Heart right ventricle (tissue), 16 donors: ENCODE results near the gene PTGER2. TPM values are rescaled to one million over a fixed set of nuclear protein-coding genes. Genes with fewer than 3 reads are reported as not detected.
A peak's percentile ranks its signal among the peaks of the same experiment; 100 is the strongest.

ENCODE experiments used
- ATAC-seq, 8 donors: fragments of 200-7000 bp; cut with Tn5 transposase; one replicate each; pipeline ENCODE4 v1.9.1; 2020; ENCODE audit warnings: mild to moderate bottlenecking in 8 of 8, moderate library complexity in 8 of 8, moderate number of reproducible peaks in 1 of 8
- DNase-seq, 2 donors: peaks; one replicate each; pipeline ENCODE4 v3.0.0-alpha.2; 2020
- H3K27ac ChIP-seq, 10 donors: fragments of 200-600 bp; sonication (generic) in 2 of 10; one replicate each; pipeline versions ENCODE4 v1.5.0 to v1.8.0; 2020 to 2022; ENCODE audit warnings: mild to moderate bottlenecking in 3 of 10
- H3K27me3 ChIP-seq, 7 donors: fragments of 200-600 bp; one replicate each; pipeline ENCODE4 v1.8.0; 2021 to 2022; ENCODE audit warnings: mild to moderate bottlenecking in 2 of 7
- H3K36me3 ChIP-seq, 9 donors: fragments of 200-600 bp; sonication (generic) in 1 of 9; one replicate each; pipeline versions ENCODE4 v1.5.0 to v1.8.0; 2020 to 2022; ENCODE audit warnings: mild to moderate bottlenecking in 2 of 9
- H3K4me1 ChIP-seq, 9 donors: fragments of 200-600 bp; sonication (generic) in 1 of 9; one replicate each; pipeline versions ENCODE4 v1.5.0 to v1.8.0; 2020 to 2022; ENCODE audit warnings: mild to moderate bottlenecking in 4 of 9
- H3K4me3 ChIP-seq, 10 donors: fragments of 200-600 bp; sonication (generic) in 2 of 10; one replicate each; pipeline versions ENCODE4 v1.5.0 to v1.8.0; 2020 to 2022; ENCODE audit warnings: mild to moderate bottlenecking in 7 of 10, moderate library complexity in 2 of 10
- H3K9me3 ChIP-seq, 11 donors: fragments of 200-600 bp in 10 of 11; sonication (generic) in 2 of 11; one replicate each; pipeline versions ENCODE4 v1.5.0 to v1.8.0; 2013 to 2022; ENCODE audit warnings: mild to moderate bottlenecking in 2 of 11, control low read depth in 1 of 11, moderate library complexity in 1 of 11
- CTCF ChIP-seq, 9 donors: fragments of 200-600 bp; sonication (generic) in 2 of 9; IDR thresholded peaks; one replicate each; pipeline versions ENCODE4 v1.5.0 to v1.8.0; 2021 to 2022; ENCODE audit warnings: antibody characterized with exemption in 9 of 9, mild to moderate bottlenecking in 5 of 9, moderate library complexity in 1 of 9
- WGBS, 2 donors: extraction: QIAGEN DNeasy Blood & Tissue Kit; methylation state at CpG; one replicate each; pipeline ENCODE4 v1.1.7; 2013; ENCODE audit warnings: inconsistent platforms in 1 of 2; 5-methylcytosine and 5-hydroxymethylcytosine counted together
- intact Hi-C, 10 donors: fragments of 100-400 bp; cut with DNase I; formaldehyde crosslinking; loops; one replicate each; pipeline versions ENCODE4 v1.11.1 to v1.14.2; 2022
- polyA plus RNA-seq, 2 donors: library from polyadenylated mRNA; stranded (reverse); fragments of 200-250 nt; gene quantifications; one replicate each; pipeline ENCODE4 v1.2.3, GENCODE V29; 2013
- total RNA-seq, 10 donors: library from RNA; stranded (reverse); fragmentation: NEBNext Ultra II Directional in 3 of 10; extraction: Animal tissue kit (Norgen Biotek cat#: 25700) in 3 of 10; gene quantifications; one replicate each; pipeline versions ENCODE4 v1.2.1 to v1.2.4, GENCODE V29; 2021 to 2023
- donor health status: Arrhythmogenic right ventricular cardiomyopathy.
- donor health status: ischemic (EF 13 %, LVEDD 7.1; RV severe dilation, severe dysfunction).
- donor health status: healthy with polysubstance abuse.
- donor health status: DM: no; HTN: yes; CAD: no.
- donor health status: DM: no; HTN: no; CAD: no.
- donor health status: ischemic (EF 25% LVEDD 6.9; RV normal size, moderate dysfunction).
- donor health status: ischemic (EF 25% LVEDD 5.7; RV mildly dilated, moderate dysfunction).
- donor health status: healthy.
- donor health status: DM: yes; HTN: yes; CAD: no.
- donor health status: Ischemic cardiomyopathy.
- donor health status: ischemic (EF 35%, LVEDD 5.7; RV mildly dilated, moderate dysfunction).
- donor health status: nonischemic (EF 11% LVEDD 7.7; RV severe dilation, severe dysfunction).
- donor health status: DM: yes; HTN: yes; CAD: no.
- donor health status: PGD.
- donor health status: ischemic (EF 29% LVEDD 5.4; RV normal size, mild dysfunction).
- donor health status: nonischemic (EF 23%, LVEDD 6.1; RV moderate dilation, normal function).

PTGER2 gene
- total and polyA plus RNA-seq, 12 donors, result 0.11 to 2.4 (median 0.34) TPM

- H3K27ac ChIP-seq, result no peak overlapping the region
- no peak overlapping the region for H3K4me3 ChIP-seq
- DNase-seq, result no peak
- peak in 1 of 8 donors; percentile 57 for ATAC-seq
- intact Hi-C loops, result no loop called here
- no peaks in the 10 kb centered on the region for H3K9me3 ChIP-seq
- H3K27me3 ChIP-seq, result peaks cover 0 to 5% (median 0%) of the 10 kb centered on the region in 7 donors
- TF ChIP-seq CTCF (IDR thresholded peaks at IDR 0.05), result no peak
- WGBS, 2 donors, result 91 to 97% methylated on average over 1 of the region's 1 CpG
- no peaks in the 10 kb centered on the region for H3K36me3 ChIP-seq
- peaks cover 0 to 11% (median 0%) of the 10 kb centered on the region in 9 donors for H3K4me1 ChIP-seq
Observed at GRCh38 chr14:52338051-52338681, 24.1 kb downstream of the PTGER2 start.

DNA sequence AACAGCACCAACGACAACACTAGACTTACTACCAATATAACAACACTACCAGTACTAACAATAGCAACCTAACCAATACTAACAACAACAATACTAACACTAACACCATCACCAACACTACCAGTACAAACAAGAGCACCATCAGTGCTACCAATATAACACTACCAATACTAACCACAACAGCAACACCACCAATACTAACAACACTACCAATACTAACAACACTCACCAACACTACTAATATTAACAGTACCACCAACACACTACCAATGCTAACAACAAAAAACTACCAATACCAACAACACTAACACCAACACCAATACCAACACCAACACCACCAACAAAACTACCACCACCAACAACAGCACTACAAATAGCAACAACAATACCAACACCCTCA, 25.1 kb downstream of the PTGER2 start:
- TF ChIP-seq CTCF (IDR thresholded peaks at IDR 0.05), result no peak
- Histone ChIP-seq H3K4me1 (peaks cover 0 to under 1% (median 0%) of the 10 kb centered on the region in 9 donors), H3K9me3 (no peaks in the 10 kb centered on the region), H3K27me3 (peaks cover 0 to 5% (median 0%) of the 10 kb centered on the region in 7 donors), H3K27ac (no peak overlapping the region), H3K4me3 (no peak overlapping the region), H3K36me3 (no peaks in the 10 kb centered on the region)
- WGBS, 2 donors, result 92 to 93% methylated on average over 1 of the region's 1 CpG
- no peak for DNase-seq
- intact Hi-C loops, result no loop called here
- ATAC-seq, result no peak

DNA sequence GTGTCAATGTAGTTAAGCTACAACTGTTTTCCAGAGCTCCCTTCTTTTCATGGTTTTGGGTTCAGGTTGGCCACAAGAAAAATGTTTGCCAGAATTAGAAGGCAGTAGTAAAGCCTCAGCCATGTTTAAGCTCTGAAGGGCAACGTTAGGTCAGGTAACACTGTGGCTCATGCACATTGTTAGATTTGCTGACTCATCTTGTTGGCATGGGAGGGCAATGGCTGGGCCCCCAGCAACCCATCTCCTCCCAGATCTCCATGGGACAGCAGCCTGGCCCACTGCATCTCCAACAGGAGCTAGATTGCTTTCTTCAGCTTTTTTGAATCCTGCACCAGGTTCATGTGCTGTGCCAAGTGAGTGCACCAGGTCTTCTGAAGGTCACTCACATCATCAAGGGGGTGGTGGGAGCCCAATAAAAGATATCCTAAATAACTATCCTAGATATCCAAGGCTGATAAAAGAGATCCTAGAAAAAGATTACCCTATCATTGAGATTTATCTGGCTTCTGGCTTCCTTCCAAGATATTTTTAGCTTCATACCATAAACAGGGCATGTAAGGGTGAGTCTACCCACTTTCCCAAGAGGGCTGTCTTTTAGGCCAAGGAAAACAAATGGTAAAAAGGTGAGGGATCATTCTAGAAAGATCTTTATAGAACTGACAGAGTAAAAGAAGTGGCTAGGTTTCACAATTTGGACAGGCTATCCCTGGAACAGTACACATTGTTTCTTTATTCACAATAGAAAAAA, 28.9 kb downstream of the PTGER2 start:
- no peak for TF ChIP-seq CTCF (IDR thresholded peaks at IDR 0.05)

GRCh38 chr14:52346778-52347177, 32.7 kb downstream of the PTGER2 start:
- TF ChIP-seq CTCF (IDR thresholded peaks at IDR 0.05), result no peak

More for the DNA sequence above, 28.9 kb downstream of the PTGER2 start:
- ATAC-seq, result no peak
- H3K36me3 ChIP-seq, result no peaks in the 10 kb centered on the region
- H3K27me3 ChIP-seq, result peaks cover 0 to 20% (median 0%) of the 10 kb centered on the region in 7 donors
- H3K4me3 ChIP-seq, result no peak overlapping the region
- intact Hi-C loops, result no loop called here
- no peaks in the 10 kb centered on the region for H3K9me3 ChIP-seq
- no peak for DNase-seq
- H3K27ac ChIP-seq, result no peak overlapping the region
- no peaks in the 10 kb centered on the region for H3K4me1 ChIP-seq
- 78 to 79% methylated on average over 1 of the region's 1 CpG for WGBS, 2 donors

More at GRCh38 chr14:52346778-52347177, 32.7 kb downstream of the PTGER2 start:
- Histone ChIP-seq H3K4me3 (no peak overlapping the region), H3K9me3 (no peaks in the 10 kb centered on the region), H3K4me1 (peaks cover 0 to 12% (median 5%) of the 10 kb centered on the region in 9 donors), H3K27me3 (peaks cover 0 to 51% (median 0%) of the 10 kb centered on the region in 7 donors), H3K36me3 (no peaks in the 10 kb centered on the region), H3K27ac (no peak overlapping the region)
- 86 to 88% methylated on average over 4 of the region's 4 CpGs for WGBS, 2 donors
- ATAC-seq, result no peak
- intact Hi-C loops, result no loop called here
- DNase-seq, result no peak
